Brain microvascular endothelial cell (primary cell): ENCODE data around the gene MRPS27.

Experiments
- DNase-seq: peaks from one replicate; pipeline ENCODE4 v3.0.0-alpha.2; 2020
- H3K27ac ChIP-seq: fragments of 250-450 bp; sonication (Bioruptor Pico); 2 replicates; pipeline ENCODE4 v1.5.1; 2020; ENCODE audit warnings: mild to moderate bottlenecking, moderate library complexity
- H3K27me3 ChIP-seq: fragments of 250-450 bp; sonication (Bioruptor Pico); replicated peaks from 2 replicates; pipeline ENCODE4 v1.5.1; 2020; ENCODE audit warnings: mild to moderate bottlenecking
- H3K36me3 ChIP-seq: fragments of 250-450 bp; sonication (Bioruptor Pico); replicated peaks from 2 replicates; pipeline ENCODE4 v1.5.1; 2020; ENCODE audit warnings: mild to moderate bottlenecking
- H3K4me3 ChIP-seq: 2 replicates; pipeline ENCODE4 v1.5.1; 2011; ENCODE audit warnings: low read depth, mild to moderate bottlenecking, control low read depth, low read length, moderate library complexity
- CTCF ChIP-seq: IDR thresholded peaks from 2 replicates; pipeline ENCODE4 v1.5.1; 2011; ENCODE audit warnings: low read depth, mild to moderate bottlenecking, moderate library complexity, low read length, control low read depth, inconsistent platforms; ENCODE audit errors: missing control alignments
- in situ Hi-C: cut with HindIII; loops from 2 replicates; pipeline ENCODE4 v1.10.0; 2017; ENCODE audit warnings: low sequenced_read_pairs, low pct_ligation_motif_present

Gene MRPS27

DNA sequence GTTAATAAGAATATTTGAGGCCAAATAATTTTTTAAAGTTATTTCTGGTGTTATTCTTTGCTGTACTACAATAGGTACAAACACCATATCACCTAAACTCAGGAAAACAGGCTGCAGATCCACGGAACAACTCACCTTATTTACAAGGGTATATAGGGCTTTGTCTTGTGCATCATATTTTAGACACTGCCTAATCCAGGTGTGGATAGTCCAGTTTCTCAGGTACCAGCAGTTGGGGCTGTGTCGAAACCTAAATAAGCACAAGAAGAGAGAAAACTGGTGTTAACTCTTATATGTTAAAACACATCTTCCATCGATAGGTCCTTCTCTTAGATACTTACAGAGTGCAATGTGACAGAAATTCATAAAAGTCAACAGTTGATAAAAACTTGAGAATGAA is 82.2 kb downstream of the MRPS27 start:
- Histone ChIP-seq H3K36me3 (no peaks in the 10 kb centered on the region), H3K4me3 (no peak overlapping the region), H3K27me3 (no peaks in the 10 kb centered on the region), H3K27ac (no peak overlapping the region)
- no peak for DNase-seq
- in situ Hi-C loops = no loop called here
- TF ChIP-seq CTCF = no peak

DNA sequence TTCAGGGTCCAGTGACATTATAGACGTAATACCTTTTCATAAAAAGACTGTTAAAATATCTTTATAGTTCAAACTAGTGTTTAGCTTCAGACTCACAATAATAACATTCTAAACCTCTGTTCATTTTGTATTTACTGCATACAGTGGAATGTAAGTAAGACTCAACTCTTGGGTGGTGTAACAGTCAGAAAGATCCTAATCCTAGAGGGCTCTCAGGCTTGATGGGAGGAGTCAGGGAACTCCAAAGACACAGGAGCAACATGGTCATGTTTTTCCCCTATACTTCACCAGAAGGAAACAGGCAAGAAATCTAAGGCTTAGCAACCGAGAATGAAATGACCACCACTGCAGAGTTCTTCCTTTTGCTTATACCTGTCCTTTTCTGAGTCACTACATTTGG is 82.6 kb downstream of the MRPS27 start:
- no peaks in the 10 kb centered on the region for H3K27me3 ChIP-seq
- H3K27ac ChIP-seq = no peak overlapping the region
- in situ Hi-C loops = no loop called here
- no peak for DNase-seq
- TF ChIP-seq CTCF = no peak
- H3K36me3 ChIP-seq = no peaks in the 10 kb centered on the region
- no peak overlapping the region for H3K4me3 ChIP-seq

DNA sequence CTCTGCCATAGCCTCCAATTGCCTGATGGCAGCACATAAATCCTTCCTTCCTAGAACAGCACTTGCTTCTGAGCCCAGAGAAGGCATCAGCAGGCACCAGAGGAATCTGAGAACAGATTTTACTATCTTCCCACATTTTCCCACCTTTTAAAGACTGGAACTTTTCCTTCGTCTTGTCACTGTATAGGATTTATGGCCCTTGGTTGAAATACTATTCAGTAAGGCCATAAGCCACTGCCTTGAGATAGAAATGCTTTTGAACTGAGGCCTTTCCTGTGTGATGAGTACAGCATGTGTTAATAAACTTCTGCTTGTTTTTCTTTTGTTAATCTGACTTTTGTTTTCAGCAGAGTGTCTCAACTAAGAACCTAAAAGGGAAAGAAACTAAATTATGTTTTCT is 84.3 kb downstream of the MRPS27 start:
- no peak for DNase-seq
- H3K27ac ChIP-seq = peak overlapping the region; percentile 4
- no peak overlapping the region for H3K4me3 ChIP-seq
- TF ChIP-seq CTCF = no peak
- H3K27me3 ChIP-seq = no peaks in the 10 kb centered on the region
- no peaks in the 10 kb centered on the region for H3K36me3 ChIP-seq
- in situ Hi-C loops = no loop called here

GRCh38 chr5:72234868-72235267 is 85.2 kb downstream of the MRPS27 start:
- H3K27ac ChIP-seq = peak overlapping the region; percentile 74
- no peak for DNase-seq

DNA sequence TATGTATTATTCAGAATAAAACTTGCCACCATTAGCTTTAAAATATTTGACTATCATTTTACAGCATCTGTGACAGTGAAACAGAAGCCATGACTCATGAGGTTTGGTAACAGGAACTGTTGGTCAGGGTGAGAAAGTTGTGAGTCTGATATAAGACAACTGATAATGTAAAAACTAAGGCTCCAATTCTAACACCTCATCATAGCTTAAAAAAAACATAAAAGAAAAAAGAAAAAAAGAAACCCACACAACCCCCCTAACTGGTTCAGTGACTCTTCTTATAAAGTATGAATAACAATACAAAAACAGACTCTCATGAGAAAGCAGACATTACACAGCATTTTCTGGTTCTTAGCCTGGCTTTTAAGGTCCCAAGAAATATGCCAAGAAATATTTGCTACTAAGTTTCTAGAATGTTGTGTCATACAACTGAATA is 85.8 kb downstream of the MRPS27 start:
- H3K27ac ChIP-seq = peak overlapping the region; percentile 74
- no peak overlapping the region for H3K4me3 ChIP-seq
- no peaks in the 10 kb centered on the region for H3K27me3 ChIP-seq
- in situ Hi-C loops = no loop called here
- TF ChIP-seq CTCF = no peak
- no peaks in the 10 kb centered on the region for H3K36me3 ChIP-seq
- peak; percentile 79 for DNase-seq

More at GRCh38 chr5:72234868-72235267, 85.2 kb downstream of the MRPS27 start:
- TF ChIP-seq CTCF = no peak
- Histone ChIP-seq H3K4me3 (no peak overlapping the region), H3K36me3 (no peaks in the 10 kb centered on the region), H3K27me3 (no peaks in the 10 kb centered on the region)
- in situ Hi-C loops = no loop called here

GRCh38 chr5:72233835-72234234 is 86.2 kb downstream of the MRPS27 start:
- in situ Hi-C loops = no loop called here

More at GRCh38 chr5:72233835-72234234, 86.2 kb downstream of the MRPS27 start:
- H3K27me3 ChIP-seq = no peaks in the 10 kb centered on the region
- no peaks in the 10 kb centered on the region for H3K36me3 ChIP-seq
- H3K4me3 ChIP-seq = no peak overlapping the region
- H3K27ac ChIP-seq = peak overlapping the region; percentile 74
- no peak for DNase-seq
- no peak for TF ChIP-seq CTCF
